SHP77 treated with DMSO at 0.1 percent for 48 hours (cell line): ENCODE measurements around the gene KCNG2.
"Not testable (repeated sequence)": the region's sequence is repeated elsewhere in the genome, so short reads cannot be mapped to it uniquely, and the experiment has no call there.

Experiments
- DNase-seq: peaks from one replicate; lab custom pipeline; 2025; lab: John Stamatoyannopoulos, UW

The KCNG2 gene

DNA sequence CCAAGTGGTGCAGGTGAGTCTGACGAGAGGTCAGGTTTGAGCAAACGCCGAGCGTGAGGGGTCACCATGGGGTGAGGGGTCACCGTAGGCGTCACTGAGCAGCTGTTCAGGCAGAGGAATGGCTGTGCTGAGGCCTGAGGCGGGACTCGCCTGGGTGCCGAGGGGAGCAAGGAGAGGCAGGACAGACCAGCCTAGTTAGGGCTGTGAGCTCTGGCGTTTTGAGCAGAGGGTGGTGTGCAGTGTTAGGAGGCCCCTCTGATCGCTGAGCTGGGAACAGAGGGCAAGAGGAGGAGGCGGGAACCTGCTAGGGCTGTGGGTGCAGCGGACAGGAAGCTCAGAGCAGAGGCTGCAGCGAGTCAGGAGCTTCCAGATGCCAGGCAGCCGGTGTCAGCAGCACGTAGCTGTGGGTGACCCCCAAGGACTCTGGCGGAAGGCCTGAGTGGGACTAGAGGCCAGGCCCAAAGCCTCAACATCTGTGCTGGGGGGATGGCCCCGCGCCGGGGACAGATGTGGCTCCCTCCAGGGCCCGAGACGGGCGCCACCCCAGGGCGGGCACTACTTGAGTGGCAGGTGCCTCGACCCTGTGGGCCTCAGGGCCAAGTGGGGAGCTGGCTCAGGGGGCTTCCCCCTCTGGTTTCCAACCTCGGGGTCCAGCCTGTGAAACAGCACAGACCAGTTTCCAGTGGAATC is 55.7 kb downstream of the KCNG2 start:
- DNase-seq = no peak

GRCh38 chr18:79853993-79854364 is 56.2 kb downstream of the KCNG2 start:
- no peak for DNase-seq

- DNase-seq = no peak
These were observed 57.6 kb downstream of the KCNG2 start for GRCh38 chr18:79855147-79855933.

DNA sequence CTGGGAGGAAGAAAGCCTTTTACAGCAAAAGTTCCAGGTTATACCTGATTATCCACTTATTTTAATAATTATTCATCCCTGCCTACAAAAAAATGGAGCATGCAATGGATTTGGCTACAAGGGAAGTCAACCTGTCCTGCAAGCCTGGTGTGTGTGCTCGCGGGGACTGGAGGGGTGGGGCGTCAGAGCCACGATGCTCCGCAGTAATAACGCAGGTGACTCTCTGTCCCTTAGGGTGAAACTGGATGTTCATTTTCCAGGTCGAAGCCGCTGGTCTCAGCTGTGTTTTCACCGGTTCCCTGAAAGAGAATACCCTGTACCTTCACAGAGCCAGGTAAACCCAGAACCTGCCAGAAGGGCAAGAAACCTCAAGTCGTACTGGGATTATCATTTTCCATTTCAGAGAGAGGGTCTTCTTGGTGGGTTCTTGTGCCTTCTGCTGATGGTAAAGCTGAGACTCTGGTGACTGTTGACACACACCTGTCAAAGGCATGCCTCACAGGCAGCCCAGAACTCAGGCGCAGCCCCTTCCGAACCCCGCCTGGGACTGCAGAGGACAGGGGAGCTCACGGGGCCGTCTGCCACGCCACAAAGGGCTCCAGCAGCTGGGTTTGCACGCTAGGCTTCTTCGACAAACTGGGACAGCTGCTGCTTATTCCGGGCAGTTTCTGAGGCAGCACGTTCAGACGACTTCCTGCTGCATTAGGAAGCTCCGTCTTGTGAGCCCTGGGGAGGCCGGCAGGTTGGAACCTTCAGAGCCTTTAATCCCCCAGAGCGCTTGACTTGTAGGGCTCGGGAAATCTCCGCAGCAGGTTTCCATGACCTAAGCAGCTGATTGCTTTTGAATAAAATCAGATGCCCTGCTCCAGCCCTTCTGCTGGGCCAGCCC is 58.6 kb downstream of the KCNG2 start:
- peak; percentile 45 for DNase-seq

GRCh38 chr18:79857082-79857671 is 59.4 kb downstream of the KCNG2 start:
- DNase-seq = no peak

DNA sequence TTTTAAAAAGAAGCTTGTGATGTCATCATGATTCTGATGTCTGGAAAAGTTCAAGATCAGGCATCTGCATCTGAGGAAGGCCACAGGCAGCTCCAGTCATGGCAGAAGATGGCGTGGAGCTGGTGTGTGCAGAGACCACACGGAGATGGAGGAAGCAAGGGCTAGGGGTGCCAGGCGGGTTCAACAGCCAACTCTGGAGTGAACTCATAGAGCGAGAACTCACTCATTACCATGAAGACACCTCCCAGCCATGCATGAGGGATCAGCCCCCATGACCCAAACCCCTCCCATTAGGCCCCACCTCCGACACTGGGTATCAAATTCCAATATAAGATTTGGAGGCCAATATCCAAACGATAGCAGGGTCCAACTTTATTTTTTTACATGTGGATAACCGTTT is 61.6 kb downstream of the KCNG2 start:
- DNase-seq = no peak

- no peak for DNase-seq
These were observed 63.9 kb downstream of the KCNG2 start for GRCh38 chr18:79861687-79862086.

GRCh38 chr18:79862562-79862961 is 64.8 kb downstream of the KCNG2 start:
- no peak for DNase-seq

DNA sequence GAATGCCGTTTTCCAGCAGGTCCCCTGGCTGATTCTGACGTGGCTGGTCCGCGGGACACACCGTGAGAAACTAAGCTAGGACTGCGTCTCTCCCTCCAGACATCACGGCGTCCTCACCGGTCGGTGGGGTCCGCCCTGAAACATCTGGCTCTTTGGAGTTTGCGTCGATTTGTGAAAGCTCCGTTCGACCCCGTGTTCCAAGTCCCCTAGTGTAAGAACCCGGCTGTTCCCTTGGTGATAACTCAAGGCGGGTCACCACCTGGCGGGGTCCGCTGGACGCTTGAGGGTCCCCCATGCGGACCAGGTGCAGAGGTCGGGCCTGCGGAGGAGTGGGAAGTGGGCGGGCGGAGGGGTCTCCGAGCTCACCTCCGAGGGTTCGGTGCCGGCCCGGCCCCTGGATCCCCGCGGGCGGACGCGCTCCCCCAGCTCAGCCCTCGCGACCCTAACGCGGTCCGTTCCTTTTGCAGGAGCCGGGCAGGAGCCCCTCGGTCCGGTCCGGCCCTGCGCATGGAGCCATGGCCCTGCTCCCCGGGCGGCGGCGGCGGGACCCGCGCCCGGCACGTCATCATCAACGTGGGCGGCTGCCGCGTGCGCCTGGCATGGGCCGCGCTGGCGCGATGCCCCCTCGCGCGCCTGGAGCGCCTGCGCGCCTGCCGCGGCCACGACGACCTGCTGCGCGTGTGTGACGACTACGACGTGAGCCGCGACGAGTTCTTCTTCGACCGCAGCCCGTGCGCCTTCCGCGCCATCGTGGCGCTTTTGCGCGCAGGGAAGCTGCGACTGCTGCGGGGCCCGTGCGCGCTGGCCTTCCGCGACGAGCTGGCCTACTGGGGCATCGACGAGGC is 65.6 kb downstream of the KCNG2 start:
- no peak for DNase-seq

GRCh38 chr18:79864006-79864725 is 66.4 kb downstream of the KCNG2 start:
- DNase-seq = no peak

GRCh38 chr18:79864955-79865354 is 67.2 kb downstream of the KCNG2 start:
- DNase-seq = not testable (repeated sequence)

DNA sequence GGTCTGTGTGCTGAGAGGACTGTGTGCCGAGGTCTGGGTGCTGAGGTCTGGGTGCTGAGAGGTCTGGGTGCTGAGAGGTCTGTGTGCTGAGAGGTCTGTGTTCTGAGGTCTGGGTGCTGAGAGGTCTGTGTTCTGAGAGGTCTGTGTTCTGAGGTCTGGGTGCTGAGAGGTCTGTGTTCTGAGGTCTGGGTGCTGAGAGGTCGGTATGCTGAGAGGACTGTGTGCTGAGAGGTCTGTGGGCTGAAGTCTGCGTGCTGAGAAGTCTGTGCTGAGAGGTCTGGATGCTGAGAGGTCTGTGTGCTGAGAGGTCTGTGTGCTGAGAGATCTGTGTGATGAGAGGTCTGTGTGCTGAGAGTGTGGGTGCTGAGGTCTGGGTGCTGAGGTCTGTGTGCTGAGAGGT is 68.2 kb downstream of the KCNG2 start:
- not testable (repeated sequence) for DNase-seq

- no peak for DNase-seq
These were observed 69.3 kb downstream of the KCNG2 start for GRCh38 chr18:79866889-79867574.

DNA sequence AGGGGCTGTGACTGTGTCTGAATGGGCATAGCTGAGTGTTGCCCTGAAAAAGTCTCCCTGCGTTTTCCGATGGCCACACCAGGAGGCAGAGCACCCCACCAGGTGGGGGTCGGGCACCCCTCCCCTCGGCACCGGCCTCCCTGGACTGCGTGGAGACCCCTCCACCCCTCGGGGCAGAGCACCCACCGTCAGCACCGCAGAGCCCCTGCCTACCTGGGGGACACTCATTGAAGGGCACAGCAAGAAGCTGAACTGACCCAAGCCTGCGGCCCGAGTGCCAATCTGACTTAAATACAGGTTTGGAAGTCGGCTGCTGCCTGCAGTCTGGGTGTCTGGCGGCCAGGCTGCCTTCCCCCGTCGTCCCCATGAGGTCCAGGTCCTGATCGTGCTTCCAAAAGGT is 69.9 kb downstream of the KCNG2 start:
- DNase-seq = no peak

DNA sequence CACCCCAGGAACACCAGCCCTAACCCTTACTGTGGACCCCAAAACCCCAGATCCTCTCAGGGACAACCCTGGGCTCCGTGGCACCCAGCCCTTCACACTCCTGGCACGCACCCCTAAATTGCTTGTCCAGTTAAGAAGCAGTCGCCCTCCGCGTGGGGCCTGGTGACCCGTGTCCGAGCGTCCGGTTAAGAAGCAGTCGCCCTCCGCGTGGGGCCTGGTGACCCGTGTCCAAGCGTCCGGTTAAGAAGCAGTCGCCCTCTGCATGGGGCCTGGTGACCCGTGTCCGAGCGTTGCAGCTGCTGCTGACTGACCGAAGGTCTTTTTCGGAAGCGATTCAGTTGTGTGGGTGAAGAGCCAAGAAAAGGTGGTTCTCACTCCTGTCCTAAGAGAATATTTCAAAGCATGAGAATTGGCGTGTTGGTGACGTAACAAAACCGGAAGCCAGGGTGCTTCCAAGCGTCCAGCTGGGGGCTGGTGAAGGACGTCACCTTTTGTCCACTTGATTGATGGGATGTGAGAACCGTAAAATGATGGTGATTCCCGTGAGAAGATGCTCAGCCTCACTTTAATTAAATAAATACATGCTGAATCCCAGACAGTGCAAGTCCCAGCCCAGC is 70.5 kb downstream of the KCNG2 start:
- DNase-seq = peak; percentile 35

DNA sequence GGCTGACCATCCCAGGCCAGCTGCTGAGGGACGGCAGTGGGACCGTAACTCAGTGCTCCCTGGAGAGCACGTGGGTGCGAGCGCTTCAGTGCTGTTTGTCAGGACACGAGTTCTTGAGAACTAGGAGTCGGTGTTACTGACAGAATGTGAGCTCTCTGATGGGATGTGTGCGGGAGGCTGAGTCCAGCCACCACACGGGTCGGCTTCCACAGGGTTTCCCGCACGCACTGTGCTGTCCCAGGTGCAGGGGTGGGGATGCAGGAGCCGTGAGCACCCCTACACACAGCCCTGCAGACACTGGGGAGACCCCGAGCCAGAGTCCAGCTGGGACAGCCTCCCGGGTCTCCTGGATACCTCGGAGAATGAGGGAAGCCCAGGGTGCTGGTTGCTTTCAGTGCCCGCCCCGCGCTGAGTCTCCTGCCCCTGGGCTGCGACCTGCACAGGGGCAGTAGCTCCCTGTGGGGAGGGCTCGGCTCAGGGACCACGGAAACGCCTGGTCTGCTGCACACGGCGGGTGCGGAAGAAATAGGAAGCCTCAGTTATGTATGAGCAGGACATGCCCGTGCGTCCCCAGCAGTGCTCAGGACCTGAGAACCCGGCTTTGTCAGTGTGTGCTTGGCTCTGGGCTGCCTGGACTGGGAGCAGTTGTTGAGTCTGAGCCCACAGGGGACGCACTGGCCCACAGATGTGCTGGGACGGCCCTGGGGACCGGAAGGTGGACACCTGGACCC is 71.2 kb downstream of the KCNG2 start:
- no peak for DNase-seq

DNA sequence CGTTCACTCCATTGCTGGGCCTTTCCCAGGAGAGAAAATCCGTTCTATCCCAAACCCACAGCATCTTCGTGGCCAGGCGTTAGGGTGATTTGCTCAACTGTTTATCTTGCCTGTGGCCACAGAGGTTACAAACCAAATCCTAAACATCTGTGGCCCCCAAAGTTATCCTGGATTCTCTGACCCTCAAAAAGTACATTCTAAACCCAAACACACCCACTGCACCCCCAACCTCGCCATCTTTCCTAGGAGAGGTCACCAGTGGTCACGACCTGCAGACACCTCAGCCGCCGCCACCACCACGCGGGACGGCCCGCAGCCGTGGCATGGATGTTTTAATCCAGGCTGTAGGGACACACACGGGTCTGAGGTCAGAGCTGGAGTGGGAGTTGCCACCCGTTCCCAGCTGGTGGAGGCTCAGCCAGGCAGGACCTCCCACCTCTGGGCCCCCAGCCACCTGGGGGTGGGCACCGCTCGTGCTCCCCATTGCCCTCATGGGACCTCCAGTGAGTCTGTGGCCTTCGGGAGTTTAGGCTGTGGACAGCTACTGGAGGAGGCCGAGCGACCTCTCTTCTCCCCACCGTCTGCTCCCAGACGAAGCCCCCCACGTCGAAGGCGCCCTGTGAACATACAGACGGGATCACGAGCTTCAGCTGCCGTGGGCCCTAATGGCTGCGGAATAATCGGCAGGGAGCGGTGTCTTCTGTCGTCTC is 72.0 kb downstream of the KCNG2 start:
- DNase-seq = no peak

GRCh38 chr18:79870301-79871025 is 72.7 kb downstream of the KCNG2 start:
- DNase-seq = no peak
